Stimulated activated CD8-positive, alpha-beta memory T cell treated with anti-CD3 and anti-CD28 coated beads, Interleukin-15, amount 100 ng/mL, for 48 hours (primary cell): Measurements from ENCODE around the gene GMEB2.
A peak's percentile ranks its signal among the peaks of the same experiment; 100 is the strongest.
"Not testable (repeated sequence)": the region's sequence is repeated elsewhere in the genome, so short reads cannot be mapped to it uniquely, and the experiment has no call there.

Experiments
- DNase-seq, 2 donors: peaks; one replicate each; pipeline ENCODE4 v3.0.0-alpha.2; 2020; ENCODE audit warnings: low read depth in 2 of 2

Gene GMEB2

DNA sequence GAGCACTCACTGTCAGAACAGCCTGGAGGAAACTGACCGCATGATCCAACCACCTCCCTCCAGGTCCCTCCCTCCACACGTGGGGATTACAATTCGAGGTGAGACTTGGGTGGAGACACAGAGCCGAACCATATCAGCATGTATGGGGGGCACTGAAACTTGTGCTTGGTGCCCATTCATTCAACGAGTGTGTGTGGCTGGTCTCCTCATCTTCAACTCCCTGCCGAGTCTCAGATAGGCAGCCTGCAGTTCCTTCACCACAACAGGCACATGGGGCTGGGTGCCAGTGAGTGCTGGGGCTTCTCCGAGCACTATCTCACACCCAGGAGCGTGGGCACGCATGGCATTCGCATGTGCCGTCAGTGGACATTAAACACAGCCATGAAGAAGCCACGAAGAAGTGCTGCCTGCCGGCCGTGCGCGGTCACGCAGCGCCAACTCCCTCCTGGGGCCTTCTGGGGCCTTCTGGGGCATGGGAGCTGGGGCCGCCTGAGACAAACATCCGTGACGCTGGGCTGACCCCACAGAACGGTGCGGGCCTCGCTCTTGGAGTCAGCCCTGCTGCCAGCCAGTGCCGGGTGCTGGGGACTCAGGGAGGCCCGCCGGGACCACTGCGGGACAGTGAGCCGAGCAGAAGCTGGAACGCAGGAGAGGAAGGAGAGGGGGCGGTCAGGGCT is 30.5 kb upstream of the GMEB2 start:
- DNase-seq = no peak

DNA sequence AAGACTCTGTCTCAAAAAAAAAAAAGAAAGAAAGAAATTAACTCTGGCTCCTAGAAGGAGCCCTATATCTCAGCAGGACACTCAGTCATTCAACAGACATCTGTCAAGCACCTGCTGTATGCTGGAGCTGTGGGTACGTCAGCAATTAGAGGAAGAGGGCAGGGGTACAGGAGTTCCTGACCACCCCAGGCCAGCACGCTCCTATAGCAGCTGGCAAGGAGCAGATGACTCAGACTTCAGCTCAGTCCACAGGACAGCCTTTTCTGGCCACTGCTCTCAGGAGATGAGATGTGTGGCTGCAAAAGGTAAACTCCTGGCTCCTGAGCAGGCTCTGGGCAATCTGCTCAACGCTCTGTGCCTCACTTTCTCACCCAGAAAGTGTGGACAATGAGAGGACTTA is 29.6 kb upstream of the GMEB2 start:
- DNase-seq = no peak

DNA sequence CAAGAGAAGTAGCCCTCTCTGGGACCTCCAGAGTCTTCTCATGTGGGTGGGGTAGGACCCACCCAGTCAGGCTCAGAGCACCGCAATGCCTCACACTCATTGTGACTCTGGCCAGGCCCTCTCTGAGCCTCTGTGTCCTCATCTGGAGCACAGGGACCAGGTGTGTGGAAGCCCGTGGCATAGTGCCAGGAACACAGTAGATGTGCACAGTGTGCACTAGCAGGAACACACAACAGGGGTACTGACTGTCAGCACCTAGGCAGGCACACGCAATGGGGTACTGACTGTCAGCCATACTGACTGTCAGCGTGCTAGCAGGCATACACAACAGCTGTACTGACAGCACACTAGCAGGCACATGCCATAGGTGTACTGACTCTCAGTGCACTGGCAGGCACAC is 28.3 kb upstream of the GMEB2 start:
- no peak for DNase-seq

DNA sequence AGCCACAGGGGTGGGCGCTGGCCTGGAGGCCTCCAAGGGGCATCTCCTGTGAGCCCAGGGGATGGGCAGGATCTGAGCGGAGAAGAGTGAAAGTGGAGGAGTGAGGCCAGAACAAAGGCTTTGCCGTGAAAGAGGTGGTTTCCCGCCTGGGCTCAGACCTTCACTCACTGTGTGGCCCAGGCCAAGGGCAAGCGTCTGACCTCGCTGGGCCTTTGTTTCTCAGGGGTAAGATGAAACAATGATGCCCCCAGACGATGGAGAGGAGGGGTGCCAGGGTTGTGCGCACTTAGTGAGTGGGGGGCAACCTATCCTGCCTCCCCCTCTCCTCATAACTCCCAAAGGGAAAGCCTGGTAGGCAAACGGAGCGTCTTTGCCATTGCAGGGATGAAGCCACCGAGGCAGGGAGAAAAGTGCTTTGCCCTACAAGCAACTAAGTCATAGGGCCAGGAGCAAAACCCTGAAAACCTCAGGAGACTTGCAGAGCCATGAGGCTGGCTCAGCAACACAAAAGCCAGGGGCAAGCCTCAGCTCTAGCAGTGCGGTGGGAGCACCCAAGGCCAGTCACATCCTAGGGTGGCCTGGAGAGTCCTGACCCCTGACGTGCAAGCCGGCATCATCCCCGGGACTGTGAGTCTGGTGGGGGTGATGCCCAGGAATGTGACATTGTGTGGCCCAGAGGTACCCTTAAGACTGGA is 27.2 kb upstream of the GMEB2 start:
- DNase-seq = no peak

DNA sequence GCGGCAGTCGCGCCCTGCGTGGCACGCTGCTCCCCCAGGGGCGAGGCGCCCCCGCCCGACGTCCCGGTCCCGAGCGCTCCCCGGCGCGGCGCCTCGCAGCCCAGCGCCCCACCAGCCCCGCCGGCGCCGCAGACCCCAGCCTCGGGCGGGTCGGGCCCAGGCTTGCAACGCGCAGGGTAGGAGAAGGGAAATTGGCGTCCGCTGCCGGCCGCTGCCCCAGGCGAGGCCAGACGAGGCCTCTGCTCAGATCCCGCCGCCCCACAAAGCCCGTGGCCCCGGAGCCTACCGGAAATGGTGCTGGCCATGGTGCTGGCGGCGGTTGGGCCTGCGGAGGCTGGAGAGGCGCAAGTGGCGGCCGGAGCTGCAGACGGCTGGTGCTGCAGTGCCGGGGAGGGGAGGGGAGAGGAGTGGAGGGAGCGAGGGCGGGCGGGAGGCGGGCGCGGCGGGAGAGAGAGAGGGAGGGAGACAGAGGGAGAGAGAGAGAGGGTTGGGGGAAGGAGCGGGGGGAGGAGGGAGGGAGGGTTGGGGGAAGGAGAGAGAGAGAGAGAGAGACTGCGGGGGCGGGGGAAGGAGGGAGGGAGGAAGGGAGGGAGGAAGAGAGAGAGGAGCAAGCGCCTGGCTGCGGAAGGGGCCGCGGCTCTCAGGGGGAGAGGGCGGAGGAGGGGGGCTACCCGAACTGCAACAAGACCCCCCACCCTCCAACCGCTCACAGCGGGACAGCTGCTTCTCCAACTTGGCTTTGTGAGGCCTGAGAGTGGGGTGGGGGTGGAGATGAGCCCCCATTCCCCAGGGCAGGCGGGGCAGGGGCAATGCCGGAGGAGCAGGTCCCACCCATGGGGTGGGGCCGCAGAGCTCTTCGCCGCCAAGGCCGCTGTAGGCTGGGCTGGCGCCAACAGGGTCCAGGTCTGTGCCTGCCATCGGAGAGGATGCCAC is 26.4 kb upstream of the GMEB2 start, which contains the start of gene STMN3:
STMN3 (minus strand) TSS at position 384 of the 933 bp plus-strand sequence; CDS start at position 305, 79 bp downstream.
- DNase-seq = peak; percentile 39 to 56

DNA sequence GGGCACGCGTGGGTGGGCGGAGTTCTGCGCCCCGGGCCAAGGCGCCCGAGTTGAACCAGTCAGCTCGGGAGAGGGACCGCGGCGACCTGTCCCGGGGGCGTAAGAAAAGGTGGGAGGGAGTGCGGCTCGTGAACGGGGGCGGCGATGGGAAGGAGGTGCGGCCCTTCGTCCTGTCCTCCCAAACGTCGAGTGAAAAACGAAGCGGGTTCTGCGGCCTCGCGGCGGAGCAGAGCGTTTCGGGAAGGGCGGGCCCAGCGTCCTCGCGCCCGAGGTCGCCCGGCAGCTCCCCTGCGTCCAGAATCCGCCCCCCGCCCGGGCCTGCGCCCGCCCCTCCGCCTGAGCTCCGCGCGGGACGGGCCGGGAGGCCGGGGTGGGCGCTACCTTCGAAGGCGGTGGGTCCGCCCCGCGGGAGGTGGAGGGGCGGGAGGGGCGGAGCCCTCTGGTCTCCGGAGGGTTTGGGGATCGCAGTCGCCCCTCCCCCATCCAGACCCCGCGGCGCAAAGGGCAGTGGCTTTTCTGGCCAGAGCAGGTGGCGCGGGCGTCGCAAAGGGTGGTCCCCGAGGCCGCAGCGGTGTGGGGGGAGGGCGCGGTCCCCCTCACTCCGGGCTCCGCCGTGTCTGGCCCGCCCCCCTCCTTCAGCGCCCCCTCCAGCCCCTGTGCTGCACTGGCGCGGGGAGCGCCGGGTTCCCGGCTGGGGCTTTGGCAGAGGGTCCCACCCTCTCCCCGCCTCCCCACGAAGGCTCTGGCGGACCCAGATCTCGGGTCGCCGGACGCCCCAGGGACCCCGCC is 25.5 kb upstream of the GMEB2 start:
- no peak for DNase-seq

DNA sequence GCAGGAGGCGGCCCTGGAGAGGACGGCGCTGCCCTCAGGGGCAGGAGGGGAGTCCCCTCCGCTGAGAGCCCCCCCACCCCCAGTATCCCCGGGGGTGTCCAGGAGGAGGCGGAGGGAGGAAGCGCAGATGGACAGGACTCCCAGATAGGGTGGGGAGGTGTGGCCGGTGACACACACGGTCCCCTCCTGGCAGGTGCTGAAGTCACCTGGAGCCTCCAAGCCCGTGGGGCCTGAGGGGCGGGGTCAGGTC is 25.0 kb upstream of the GMEB2 start:
- no peak for DNase-seq

DNA sequence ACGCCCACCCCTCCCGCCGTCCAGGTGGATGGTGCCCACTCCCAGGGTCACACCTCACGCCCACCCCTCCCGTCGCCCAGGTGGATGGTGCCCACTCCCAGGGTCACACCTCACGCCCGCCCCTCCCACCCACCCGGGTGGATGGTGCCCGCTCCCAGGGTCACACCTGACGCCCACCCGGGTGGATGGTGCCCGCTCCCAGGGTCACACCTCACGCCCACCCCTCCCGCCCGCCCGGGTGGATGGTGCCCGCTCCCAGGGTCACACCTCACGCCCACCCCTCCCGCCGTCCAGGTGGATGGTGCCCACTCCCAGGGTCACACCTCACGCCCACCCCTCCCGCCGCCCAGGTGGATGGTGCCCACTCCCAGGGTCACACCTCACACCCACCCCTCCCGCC is 23.6 kb upstream of the GMEB2 start:
- DNase-seq = not testable (repeated sequence)

DNA sequence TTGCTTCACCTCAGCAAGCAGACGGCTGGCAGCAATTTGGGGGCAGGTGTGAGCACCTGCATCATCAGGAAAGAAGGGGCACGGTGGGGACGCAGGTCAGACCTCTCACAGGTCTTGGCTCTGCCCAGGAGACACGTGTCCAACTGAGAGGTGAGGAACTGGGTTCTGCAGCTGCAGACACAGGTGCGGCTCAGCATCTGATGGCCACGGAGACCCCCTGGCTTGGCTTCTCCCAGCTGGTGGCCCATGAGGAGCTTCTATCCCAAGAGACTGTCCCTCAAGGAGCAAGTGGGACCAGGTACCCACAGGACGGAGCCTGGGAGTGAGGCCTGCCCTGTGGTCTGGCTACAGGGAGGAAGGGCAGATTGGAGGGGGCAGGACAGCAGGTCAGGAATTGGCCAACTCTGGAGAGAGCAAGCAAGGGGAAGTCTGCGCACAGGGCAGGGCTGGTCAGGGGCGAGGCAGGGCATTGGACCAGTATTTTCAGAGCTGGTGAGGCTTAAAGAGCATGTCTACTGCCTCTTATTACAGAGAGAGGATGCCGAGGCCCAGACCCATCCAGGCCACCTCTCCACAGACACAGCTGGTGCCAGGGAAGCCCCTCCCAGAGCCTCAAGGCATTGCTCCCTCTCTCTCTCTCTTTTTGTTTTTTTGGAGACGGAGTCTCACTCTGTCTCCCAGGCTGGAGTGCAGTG is 22.1 kb upstream of the GMEB2 start:
- no peak for DNase-seq

DNA sequence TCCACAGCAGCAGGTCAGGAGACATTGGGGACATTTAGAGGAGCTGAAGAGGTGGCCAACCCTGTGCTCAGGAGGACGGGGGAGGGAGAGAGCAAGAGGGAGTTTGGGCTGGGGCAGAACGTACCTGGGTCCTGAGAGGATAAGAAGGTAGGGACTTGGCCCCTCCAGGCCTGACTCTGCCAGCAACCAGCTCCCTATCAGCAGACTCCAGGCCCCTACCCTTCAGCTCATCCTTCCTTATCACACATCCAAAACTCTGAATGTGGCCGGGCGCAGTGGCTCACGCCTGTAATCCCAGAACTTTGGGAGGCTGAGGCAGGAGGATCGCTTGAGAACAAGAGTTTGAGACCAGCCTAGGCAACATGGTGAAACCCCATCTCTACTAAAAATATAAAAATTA is 21.3 kb upstream of the GMEB2 start:
- DNase-seq = no peak

DNA sequence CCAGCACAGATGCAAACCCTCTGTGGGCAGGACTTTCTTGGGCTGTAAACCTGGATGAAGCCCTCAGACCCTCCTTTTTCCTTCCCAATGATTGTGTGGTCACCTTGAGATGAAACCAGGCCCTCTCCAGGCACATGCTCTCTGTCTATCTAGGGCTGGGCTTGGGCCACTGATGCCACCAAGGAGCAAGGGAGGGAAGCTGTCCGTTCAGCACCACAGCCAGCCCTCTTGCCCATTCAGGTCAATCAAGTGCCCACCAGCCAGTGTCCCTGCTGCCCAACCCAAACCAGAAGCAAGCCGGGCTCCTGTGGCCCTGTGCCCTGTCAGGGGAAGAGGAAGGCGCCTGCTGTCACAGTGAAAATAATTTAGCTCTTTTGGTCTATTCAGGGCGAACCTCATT is 18.3 kb upstream of the GMEB2 start:
- DNase-seq = no peak

DNA sequence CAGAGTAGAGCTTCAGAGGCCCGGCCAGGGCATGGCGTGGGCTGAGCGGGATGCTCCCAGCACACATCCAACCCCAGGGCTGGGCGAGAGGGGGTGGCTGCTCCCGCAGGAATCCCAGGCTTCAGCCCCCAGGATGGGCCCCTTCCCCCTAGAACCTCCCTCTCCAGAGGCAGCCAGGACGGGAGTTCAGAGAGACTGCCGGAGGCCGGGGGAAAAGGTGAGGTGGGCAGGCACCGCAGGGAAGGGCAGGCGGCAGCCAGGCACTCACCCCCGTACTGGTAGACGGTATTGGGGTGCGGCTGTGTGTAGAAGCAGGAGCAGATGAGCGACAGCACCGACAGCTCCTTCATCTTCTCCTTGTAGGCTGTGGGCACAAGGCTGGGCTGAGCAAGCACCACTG is 17.0 kb upstream of the GMEB2 start:
- DNase-seq = no peak

DNA sequence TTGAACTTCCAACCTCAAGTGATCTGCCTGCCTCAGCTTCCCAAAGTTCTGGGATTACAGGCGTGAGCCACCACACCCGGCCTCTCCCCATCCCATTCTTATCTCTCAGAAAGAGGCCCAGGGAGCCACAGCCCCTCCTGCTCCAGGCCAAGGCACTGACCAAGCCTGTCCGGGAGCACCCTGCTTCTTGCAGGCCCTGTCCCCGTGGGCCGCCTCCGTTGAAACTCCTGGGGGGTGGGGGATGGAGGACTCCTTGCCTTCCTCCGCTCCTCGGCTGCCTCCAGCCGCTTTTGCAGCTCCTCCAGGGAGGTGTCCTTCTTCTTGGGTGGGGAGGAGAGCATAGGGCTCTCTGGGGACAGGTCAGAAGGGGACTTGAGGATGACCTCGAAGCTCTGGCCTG is 16.6 kb upstream of the GMEB2 start:
- DNase-seq = no peak

DNA sequence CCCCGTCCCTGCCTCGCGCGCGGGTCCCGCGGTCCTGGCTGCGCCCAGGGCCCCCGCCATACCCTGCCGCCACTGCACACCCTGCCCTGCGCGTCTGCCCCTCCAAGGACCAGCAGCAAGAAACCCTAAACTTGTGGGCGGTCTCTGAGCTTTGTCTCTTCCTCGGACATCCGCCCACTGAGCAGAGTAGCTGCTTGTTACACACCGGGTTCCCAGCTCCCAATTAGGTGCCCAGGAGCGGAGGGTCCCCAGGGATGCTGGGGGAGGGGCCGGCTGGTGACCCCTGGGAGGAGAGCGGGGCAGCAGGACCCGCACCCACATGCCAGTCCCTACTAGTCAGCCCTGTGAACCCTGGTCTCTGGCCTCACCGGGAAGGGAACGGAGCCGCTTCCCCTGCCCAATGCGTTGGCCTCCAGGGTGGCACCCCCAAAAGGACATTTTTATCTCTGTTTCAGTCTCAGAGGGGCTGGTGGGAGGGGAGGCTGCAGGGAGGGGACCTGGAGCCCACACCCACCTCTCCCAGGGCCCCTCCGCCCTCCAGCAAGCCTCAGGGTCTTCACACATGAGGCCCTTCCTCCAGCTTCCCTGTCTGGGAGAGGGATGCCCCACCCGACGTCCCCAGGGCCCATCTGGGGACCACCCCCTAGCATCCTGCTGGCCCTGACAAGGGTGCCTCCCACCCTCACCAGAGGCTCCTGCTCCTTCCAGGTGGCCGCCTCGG is 15.8 kb upstream of the GMEB2 start:
- DNase-seq = no peak

DNA sequence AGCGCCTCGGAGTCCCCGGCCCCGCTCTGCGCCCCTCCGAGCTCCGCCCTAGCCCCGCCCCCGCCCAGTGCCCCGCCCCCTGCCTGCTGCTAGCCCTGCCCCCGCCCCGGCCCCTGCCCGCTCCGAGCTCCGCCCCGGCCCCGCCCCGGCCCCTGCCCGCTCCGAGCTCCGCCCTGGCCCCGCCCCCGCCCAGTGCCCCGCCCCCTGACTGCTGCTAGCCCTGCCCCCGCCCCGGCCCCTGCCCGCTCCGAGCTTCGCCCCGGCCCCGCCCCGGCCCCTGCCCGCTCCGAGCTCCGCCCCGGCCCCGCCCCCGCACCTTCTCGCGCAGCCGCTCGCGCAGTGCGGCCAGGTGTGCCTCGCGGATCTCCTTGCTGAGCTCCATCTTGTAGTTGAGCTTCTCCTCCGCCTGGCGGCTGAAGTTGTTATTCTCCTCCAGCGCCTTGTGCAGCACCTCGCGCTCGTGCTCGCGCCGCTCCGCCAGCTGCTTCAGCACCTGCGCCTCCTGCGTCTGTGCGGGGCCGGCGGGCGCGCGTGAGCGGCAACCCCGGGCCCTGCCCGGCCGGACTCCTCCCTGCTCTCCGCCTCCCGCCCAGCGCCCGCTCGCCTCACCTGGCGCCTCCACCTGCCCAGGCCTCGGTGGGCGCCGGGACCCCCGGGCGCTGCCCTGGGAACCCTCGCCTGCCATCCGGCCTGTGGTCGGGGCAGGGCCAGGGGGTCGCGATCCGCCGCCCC is 15.1 kb upstream of the GMEB2 start:
- DNase-seq = peak; percentile 92 to 94

DNA sequence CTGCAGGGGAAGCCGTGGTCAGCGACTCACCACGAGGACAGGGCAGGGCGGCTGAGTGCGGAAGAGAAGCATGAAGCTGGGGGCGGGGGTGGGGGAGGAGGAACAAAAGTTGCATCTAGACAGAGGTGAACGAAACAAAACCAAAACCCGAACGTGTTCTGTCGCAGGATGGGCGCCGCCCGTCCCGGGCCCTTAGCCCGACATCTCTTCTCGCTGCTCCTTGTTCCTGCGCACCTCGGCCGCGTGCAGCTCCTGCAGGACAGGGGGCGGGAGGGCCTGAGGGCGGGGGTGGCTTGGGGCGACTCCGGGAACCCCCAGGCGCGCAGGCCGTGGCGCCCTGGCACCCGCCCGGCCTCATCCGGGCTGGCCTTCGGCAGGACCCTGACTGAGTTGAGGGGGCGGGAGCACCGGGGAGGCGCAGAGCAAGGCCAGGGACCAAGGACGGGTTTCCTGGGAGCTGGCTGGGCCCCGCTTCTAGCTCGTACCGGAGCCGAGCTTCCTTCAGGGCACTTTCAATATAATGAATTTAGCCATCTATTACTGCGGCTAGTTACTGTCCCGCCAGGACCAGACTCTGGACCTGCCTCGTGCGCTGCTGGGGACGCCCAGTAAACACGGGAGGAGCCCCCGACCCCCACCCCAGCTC is 14.4 kb upstream of the GMEB2 start:
- DNase-seq = no peak

DNA sequence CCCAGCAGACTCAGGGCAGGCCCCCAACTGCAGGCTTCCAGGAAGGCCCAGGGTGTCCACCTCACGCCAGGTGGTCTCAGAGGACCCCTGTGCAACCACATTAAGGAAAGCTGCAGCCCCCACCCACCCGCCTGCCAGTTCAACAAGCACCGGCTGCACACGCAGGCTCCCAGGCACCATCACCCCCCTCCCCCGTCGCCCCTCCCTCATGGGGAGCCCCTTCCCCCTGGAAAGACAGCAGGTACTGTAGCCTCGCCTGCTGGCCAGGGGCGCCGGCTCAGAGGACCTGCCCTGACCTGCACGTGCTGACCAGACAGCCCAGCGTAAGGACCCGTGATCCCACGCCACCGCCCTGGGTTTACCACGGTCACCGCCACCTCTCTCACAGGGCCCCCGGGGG is 13.8 kb upstream of the GMEB2 start:
- DNase-seq = not testable (repeated sequence)

DNA sequence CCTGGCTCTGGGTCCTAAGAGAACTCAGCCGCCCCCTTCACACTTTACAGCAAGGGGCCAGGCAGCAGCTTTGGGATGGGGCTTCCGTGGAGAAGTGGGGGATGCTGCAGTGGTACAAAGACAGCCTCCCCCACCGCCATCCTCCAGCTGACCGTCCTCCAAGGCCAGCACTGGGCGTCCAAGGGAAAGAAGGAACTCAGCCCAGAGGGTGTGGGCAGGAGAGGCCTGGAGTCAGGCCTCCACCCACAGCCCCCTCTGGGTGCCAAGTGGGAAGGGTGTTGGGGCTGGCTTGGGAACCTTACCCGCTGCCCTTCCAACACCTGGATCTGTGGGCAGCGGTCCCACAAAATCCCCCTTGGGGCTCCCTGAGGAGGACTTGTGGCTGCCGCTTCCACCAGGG is 13.2 kb upstream of the GMEB2 start:
- DNase-seq = no peak
